Cardiac fibroblast (primary cell): Measurements from ENCODE around the gene MCF2L.
A peak's percentile ranks its signal among the peaks of the same experiment; 100 is the strongest.

ENCODE experiments used
- DNase-seq, 2 donors: peaks; one replicate each; pipeline versions ENCODE4 v3.0.0 to v3.0.0-alpha.2; 2010; ENCODE audit warnings: low read depth in 2 of 2
- H3K4me3 ChIP-seq, 2 donors: replicated peaks in 1 of 2; 1 replicate in 1 of 2; 2 replicates in 1 of 2; pipeline ENCODE4 v1.5.1; 2011; ENCODE audit warnings: low read depth in 2 of 2, low read length in 2 of 2, mild to moderate bottlenecking in 2 of 2, moderate library complexity in 1 of 2
- CTCF ChIP-seq: IDR thresholded peaks from one replicate; pipeline ENCODE4 v1.5.1; 2011; ENCODE audit warnings: low read depth, mild to moderate bottlenecking, low read length, inconsistent platforms

The MCF2L gene

GRCh38 chr13:113114511-113115362 lies 145.7 kb downstream of the MCF2L start:
- no peak overlapping the region for H3K4me3 ChIP-seq
- DNase-seq, result no peak
- no peak for TF ChIP-seq CTCF

- no peak for TF ChIP-seq CTCF
- DNase-seq, result no peak
- H3K4me3 ChIP-seq, result no peak overlapping the region
Observed at GRCh38 chr13:113115363-113116205, 146.6 kb downstream of the MCF2L start.

DNA sequence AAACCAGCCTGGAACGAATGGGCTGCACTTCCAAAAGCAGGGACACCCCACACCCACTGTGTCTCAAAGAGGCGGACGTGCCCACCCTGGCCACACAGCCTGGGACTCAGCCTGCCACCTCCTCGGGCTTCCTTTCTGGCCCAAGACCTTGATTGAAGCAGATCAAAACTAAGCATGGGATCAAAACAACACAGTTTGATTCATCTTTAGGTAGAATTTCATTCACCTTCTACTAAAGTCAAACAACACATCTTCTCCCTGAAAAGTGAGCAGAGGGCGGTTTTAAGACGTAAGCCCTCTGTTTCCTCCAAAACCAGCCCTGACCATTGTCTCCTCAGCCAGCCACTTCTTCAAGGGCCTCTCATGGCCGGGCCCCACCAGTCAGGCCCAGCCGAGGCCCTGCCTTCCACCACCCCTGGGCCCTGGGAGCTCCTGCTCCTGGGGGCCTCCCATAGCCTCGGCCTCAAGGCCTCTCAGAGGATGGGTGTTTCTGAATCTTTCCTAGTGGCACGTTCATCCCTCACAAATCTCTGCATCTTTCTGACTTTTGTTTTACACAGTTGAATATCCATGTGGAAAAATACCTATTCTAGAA lies 147.3 kb downstream of the MCF2L start:
- TF ChIP-seq CTCF, result no peak
- no peak overlapping the region for H3K4me3 ChIP-seq
- no peak for DNase-seq

DNA sequence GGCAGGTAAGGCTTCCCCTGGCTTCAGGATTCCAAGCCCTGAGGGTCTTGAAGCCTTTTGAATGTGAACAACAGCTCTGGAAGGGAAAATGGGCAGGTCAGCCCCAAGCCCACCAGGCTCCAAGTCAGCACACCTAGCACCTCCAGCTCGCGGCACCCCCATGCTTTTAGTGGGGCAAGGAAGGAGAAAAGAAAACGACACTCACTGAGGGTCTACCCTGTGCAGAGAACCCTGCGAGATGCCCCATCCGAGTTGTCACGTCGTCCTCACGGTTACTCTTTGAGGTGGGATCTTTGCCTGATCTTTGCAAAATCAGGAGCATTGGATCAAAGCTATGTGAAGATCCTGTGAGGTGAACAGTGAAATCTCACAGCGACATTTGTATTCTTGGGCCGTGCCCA lies 147.9 kb downstream of the MCF2L start:
- H3K4me3 ChIP-seq, result no peak overlapping the region
- TF ChIP-seq CTCF, result no peak
- DNase-seq, result no peak

DNA sequence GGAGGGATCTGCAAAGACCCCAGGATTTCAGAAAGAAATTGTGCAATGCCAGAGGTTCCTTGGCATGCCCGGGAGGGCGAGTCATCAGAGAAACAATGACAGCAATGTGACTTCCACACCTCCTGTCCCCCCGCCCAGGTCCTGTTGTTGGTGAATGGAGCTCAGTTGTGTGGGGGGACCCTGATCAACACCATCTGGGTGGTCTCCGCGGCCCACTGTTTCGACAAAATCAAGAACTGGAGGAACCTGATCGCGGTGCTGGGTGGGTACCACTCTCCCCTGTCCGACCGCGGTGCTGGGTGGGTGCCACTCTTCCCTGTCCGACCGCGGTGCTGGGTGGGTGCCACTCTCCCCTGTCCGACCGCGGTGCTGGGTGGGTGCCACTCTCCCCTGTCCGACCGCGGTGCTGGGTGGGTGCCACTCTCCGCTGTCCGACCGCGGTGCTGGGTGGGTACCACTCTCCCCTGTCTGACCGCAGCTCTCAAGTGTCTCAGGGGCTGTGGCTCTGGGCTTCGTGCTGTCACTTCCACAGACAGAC lies 148.4 kb downstream of the MCF2L start:
- TF ChIP-seq CTCF, result no peak

DNA sequence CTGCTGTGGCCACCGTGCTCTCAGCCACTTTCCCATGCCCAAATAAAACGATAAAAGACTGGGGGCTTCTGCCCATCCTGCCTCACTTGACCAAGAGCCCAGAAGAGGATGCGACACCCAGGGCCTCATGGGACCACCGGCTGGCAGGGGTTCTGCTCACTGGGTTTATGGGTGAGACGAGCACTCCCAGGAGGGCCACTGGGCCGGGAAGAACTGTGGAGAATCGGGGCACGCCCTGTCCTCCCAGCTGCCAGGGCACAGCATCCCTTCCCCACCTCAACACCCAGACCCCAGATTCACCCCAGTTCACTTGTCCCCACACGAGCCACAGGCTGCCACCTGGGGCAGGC lies 148.9 kb downstream of the MCF2L start:
- H3K4me3 ChIP-seq, result no peak overlapping the region
- DNase-seq, result no peak
- TF ChIP-seq CTCF, result no peak

More for the DNA sequence above, 148.4 kb downstream of the MCF2L start:
- peak in 1 of 2 donors; percentile 18 for DNase-seq
- no peak overlapping the region for H3K4me3 ChIP-seq
